Stimulated activated CD4-positive, alpha-beta T cell treated with anti-CD3 and anti-CD28 coated beads, Interleukin-2, amount 100 ng/mL, for 48 hours (primary cell): ENCODE results near the gene RGS5.

Experiments used
- DNase-seq, 2 donors: peaks; one replicate each; pipeline ENCODE4 v3.0.0-alpha.2; 2020

RGS5 gene

DNA sequence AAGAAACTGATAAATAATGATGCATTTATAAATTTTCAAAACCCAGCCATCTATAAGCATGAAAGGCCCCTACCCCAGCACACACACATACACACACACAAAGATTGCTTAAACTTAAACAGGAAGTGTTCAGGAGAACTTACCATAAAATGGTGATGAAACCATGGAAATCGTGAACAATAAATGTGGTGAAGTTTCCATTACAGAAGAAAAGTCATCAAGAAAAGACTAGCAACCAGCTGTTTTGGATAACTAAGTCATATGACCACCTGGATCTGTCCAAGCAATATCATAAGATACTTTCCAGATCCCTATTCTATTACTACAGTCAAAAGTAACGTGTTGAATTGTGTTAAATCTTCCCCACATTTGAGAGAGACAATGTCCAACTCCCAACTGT lies 24.1 kb downstream of the RGS5 start:
- no peak for DNase-seq

GRCh38 chr1:163176797-163177196 lies 25.9 kb downstream of the RGS5 start:
- no peak for DNase-seq

DNA sequence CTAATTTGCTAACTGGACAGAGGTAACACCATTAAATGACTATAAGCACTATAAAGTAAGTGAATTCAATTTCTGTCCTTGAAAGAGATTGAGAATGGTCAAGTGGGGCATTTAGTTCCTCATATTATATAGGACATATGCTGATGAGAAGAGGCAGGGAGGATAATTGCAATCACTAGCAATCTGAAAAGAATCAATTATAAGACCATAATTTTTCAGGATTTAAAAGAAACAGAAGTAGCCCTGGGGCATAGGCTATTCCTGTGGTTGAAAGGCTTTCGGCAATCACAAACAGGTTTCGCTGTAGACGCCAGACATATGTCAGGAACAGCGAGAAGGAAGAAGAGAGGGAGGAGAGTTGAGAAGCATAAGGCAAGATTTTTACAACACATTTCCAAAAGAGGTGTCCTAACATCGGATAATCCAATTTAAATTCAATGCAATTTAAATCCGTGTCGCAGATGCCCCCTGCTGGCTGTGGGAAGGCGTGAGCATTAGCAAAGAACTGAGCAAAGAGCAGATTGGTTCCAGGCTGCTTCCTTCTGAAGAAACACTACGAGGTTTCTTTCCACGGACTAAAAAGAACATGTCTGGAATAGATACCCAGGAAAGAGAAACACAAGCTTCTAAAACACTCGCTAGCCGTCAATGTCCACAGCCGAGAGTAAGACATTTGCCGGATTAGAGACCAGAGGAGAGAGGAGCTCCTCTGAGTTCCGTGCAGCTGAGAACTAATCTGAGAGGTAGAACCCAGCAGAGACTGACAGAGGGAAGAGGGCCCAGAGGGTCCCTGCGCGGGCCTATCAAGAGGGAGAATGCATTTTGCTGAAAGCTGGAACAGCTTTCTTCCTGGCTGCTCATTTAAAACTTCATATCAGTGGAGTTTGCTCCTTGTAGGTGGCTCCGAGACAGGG lies 27.9 kb downstream of the RGS5 start:
- DNase-seq = peak; percentile 38 to 46

DNA sequence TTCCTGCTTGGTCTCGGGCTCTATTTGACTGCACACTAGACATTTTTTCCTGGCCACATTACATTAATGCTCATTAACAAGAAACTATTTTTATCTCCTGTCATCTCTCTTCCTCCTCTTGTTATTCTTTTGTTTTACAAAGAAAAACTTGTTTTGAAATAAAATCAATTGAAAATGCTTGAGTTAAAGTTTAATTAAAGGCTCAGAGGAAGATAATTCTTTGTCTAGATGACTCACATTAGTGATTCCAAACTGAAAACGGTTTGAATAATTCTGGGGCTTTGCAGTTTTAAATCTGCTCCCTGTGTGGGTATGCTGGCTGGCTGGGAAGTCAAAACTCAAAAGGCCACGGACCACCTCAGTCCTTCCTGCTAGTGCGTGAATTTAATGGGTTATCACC lies 29.6 kb downstream of the RGS5 start:
- no peak for DNase-seq

- DNase-seq = no peak
These were observed 30.1 kb downstream of the RGS5 start for GRCh38 chr1:163172596-163172995.

- DNase-seq = no peak
These were observed 30.9 kb downstream of the RGS5 start for GRCh38 chr1:163171826-163172225.

- DNase-seq = no peak
These were observed 31.6 kb downstream of the RGS5 start for GRCh38 chr1:163170975-163171676.

GRCh38 chr1:163170331-163170730 lies 32.4 kb downstream of the RGS5 start:
- DNase-seq = no peak

DNA sequence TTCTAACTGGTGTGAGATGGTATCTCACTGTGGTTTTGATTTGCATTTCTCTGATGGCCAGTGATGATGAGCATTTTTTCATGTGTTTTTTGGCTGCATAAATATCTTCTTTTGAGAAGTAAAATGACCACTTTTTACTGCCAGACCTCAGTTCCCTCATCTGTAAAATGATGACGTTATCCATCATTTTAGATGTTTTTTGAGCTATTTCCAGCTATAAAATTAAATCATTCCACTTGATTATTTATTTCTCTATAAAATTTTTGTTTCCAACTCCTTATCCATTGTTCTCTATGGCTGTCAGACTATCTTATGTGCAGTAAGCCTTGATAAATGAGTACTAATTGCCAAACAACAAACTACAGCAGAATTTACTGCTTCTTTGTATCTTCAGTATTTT lies 33.2 kb downstream of the RGS5 start:
- no peak for DNase-seq

- DNase-seq = no peak
These were observed 34.7 kb downstream of the RGS5 start for GRCh38 chr1:163168053-163168452.

GRCh38 chr1:163166886-163167555 lies 35.7 kb downstream of the RGS5 start:
- no peak for DNase-seq

- DNase-seq = no peak
These were observed 37.6 kb downstream of the RGS5 start for GRCh38 chr1:163165119-163165518.

GRCh38 chr1:163163881-163164582 lies 38.7 kb downstream of the RGS5 start:
- DNase-seq = no peak

DNA sequence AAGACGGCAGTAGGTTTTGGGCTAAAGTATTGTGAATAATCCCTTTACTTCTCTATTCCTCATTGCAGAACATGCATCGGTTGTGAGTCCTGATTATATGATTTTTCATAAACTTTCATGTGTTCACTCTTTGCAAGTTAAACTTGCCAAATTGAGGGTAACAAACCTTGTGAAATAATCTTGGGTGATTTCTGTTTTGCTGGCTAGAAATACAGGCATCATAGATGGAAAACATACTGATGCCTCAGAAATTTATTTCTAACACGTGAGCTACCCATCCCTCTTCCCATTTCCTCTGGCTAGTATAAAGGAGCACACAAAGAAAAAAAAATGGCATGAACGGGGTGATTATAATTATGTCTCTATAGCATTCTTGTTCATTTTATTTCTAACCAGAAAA lies 39.6 kb downstream of the RGS5 start:
- DNase-seq = no peak

DNA sequence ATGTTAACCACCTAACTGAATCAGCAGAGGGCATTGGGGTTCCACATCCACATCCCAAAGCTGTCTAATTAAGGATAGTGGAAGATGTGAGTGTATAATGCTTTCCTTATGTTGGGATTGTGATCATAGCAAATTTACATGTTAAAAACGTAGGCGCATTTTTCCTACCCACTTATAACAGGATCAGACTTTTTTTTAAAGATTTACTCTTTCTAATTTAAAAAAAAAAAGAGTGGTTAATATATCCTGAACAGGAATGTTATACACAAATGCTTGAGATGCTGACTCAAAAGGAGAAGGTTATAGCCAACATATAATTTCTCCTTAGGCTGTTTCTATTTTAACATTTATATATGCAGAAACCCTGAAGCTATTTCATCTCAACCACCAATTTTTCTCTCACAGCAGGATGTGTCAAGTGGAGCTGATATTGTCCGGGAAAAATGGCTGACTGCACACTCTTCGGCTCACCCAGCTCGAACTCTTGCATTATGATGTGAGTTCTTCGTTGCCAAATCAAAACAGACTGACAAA lies 40.3 kb downstream of the RGS5 start:
- no peak for DNase-seq

GRCh38 chr1:163161841-163162240 lies 40.9 kb downstream of the RGS5 start:
- no peak for DNase-seq

- DNase-seq = no peak
These were observed 41.4 kb downstream of the RGS5 start for GRCh38 chr1:163161337-163161736.

GRCh38 chr1:163155606-163156005 lies 47.1 kb downstream of the RGS5 start:
- no peak for DNase-seq

- no peak for DNase-seq
These were observed 53.8 kb downstream of the RGS5 start for GRCh38 chr1:163148911-163149310.

DNA sequence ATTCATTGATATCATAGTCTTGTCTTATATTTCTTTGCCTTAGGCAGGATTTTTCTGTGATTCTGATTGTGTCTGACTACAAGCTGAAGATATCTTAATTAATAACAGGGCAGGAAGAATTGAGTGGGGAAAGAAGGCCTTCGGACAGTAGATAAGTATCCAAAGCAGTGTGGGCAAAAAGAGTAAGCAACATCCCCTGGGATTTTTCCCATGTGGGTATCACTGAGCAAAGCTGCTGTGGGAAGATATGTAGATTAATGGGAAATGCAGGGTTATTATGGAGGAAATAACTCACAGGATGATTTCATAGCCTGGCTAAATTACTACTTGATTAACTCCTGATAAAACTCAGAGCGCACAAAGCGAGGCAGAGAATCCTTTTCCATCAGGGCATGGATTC lies 55.7 kb downstream of the RGS5 start:
- no peak for DNase-seq

DNA sequence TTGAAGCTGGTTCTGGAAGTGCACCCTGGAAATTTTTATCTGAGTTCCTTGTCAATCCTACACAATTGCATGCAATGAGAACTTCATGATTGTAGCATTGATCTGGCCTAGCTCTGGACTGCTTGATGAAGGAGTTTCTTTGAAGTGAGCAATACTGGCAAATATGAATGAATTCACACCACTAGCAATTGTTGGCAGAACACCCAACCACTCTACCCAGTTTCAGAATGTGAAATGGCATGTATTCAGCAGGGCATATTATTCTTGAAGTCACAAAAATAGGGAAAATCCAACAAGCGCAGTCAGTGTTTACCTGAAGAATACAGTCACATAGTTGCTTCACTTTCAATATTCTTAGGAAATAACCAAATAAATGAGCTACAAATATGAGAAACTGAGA lies 57.3 kb downstream of the RGS5 start:
- no peak for DNase-seq

GRCh38 chr1:163144418-163144817 lies 58.3 kb downstream of the RGS5 start:
- no peak for DNase-seq

- DNase-seq = no peak
These were observed 60.6 kb downstream of the RGS5 start for GRCh38 chr1:163142152-163142551.
